ENCODE measurements around the gene SFXN5. TPM values are rescaled to one million over a fixed set of nuclear protein-coding genes. Genes with fewer than 3 reads are reported as not detected.

The SFXN5 gene
- total RNA-seq, 1 experiment from 2014 or later = 27.8 TPM

DNA sequence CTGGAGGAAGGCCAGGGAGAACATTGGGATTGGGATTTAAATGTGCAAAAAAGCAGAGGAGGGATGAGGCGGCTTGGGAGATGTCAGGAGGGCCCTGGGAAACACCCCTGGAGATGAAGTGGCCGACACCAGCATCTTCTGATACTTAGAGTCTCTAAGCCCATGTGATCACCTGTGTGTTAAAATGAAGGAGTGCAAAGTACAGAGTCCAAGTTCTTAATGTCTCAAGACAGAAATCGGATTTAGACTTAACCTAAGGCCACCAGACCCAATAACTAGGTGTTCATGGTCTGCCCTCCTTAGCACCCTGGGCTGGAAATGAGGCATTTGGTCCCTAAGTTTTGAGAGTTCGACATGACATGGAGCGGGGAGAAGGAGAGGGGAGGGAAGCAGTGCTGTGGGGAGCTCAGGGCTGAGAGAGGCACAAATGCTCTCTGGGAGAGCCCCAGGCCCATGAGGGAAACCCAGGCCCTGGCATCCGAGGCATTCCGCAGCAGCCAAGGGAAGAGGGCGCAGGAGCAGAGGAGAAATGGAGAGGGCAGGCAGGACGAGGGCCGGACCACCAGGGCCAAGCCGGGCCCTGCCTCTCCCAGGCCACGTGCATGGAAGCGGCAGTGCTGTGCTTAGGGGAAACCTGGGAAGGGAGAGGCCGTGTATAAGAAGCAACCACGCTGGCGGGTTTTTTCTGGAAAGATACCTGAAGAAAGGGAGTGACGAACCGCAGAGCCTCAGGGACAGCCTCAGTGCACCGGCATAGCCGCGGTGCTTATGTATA lies 63.3 kb downstream of the SFXN5 start:
- POLR2A ChIA-PET = no interaction called here
- H3K9me3 ChIP-seq (ENCODE audit: control insufficient read depth, insufficient read depth, low read depth, low read length) = no peaks in the 10 kb centered on the region
- ATAC-seq (no peak), DNase-seq (ENCODE audit: low read depth, low spot score) (no peak)
- in situ Hi-C loops (cut with HindIII; ENCODE audit: low pct_unique_long_range_greater_than_20kb, low sequenced_read_pairs) = no loop called here
- no peak for TF ChIP-seq POLR2AphosphoS5 (IDR thresholded peaks at IDR 0.05; ENCODE audit: low read depth, low read length)
- TF ChIP-seq, protein P1, sequence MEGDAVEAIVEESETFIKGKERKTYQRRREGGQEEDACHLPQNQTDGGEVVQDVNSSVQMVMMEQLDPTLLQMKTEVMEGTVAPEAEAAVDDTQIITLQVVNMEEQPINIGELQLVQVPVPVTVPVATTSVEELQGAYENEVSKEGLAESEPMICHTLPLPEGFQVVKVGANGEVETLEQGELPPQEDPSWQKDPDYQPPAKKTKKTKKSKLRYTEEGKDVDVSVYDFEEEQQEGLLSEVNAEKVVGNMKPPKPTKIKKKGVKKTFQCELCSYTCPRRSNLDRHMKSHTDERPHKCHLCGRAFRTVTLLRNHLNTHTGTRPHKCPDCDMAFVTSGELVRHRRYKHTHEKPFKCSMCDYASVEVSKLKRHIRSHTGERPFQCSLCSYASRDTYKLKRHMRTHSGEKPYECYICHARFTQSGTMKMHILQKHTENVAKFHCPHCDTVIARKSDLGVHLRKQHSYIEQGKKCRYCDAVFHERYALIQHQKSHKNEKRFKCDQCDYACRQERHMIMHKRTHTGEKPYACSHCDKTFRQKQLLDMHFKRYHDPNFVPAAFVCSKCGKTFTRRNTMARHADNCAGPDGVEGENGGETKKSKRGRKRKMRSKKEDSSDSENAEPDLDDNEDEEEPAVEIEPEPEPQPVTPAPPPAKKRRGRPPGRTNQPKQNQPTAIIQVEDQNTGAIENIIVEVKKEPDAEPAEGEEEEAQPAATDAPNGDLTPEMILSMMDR (IDR thresholded peaks at IDR 0.05) = no peak
- no peak for TF ChIP-seq TCF7L2 (IDR thresholded peaks at IDR 0.05; ENCODE audit: low read depth, low read length)
- TF ChIP-seq, protein P2, sequence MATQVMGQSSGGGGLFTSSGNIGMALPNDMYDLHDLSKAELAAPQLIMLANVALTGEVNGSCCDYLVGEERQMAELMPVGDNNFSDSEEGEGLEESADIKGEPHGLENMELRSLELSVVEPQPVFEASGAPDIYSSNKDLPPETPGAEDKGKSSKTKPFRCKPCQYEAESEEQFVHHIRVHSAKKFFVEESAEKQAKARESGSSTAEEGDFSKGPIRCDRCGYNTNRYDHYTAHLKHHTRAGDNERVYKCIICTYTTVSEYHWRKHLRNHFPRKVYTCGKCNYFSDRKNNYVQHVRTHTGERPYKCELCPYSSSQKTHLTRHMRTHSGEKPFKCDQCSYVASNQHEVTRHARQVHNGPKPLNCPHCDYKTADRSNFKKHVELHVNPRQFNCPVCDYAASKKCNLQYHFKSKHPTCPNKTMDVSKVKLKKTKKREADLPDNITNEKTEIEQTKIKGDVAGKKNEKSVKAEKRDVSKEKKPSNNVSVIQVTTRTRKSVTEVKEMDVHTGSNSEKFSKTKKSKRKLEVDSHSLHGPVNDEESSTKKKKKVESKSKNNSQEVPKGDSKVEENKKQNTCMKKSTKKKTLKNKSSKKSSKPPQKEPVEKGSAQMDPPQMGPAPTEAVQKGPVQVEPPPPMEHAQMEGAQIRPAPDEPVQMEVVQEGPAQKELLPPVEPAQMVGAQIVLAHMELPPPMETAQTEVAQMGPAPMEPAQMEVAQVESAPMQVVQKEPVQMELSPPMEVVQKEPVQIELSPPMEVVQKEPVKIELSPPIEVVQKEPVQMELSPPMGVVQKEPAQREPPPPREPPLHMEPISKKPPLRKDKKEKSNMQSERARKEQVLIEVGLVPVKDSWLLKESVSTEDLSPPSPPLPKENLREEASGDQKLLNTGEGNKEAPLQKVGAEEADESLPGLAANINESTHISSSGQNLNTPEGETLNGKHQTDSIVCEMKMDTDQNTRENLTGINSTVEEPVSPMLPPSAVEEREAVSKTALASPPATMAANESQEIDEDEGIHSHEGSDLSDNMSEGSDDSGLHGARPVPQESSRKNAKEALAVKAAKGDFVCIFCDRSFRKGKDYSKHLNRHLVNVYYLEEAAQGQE (IDR thresholded peaks at IDR 0.05; ENCODE audit: insufficient read depth in 1 of 2, low read depth in 2 of 2, low read length in 1 of 2) = no peak
- TF ChIP-seq SIN3A (IDR thresholded peaks at IDR 0.05; ENCODE audit: borderline replicate concordance, insufficient read depth, low read depth, low read length) = no peak
- H3K36me3 ChIP-seq (ENCODE audit: control insufficient read depth, insufficient read depth, low read length) = no peaks in the 10 kb centered on the region
- no TSS peak for BruUV-seq (replicated peaks)
- no peak overlapping the region for H3K4me3 ChIP-seq (ENCODE audit: low read depth in 2 of 2, low read length in 2 of 2)
- CTCF ChIA-PET = no interaction called here
- H3K4me1 ChIP-seq (ENCODE audit: control insufficient read depth, insufficient read depth, low read length) = no peaks in the 10 kb centered on the region
- H3K27me3 ChIP-seq (ENCODE audit: control insufficient read depth, insufficient read depth, low read length) = no peaks in the 10 kb centered on the region
- intact Hi-C loops (cut with micrococcal nuclease; ENCODE audit: unreplicated experiment) = no loop called here
- no peak overlapping the region for H3K27ac ChIP-seq (ENCODE audit: low read length)

DNA sequence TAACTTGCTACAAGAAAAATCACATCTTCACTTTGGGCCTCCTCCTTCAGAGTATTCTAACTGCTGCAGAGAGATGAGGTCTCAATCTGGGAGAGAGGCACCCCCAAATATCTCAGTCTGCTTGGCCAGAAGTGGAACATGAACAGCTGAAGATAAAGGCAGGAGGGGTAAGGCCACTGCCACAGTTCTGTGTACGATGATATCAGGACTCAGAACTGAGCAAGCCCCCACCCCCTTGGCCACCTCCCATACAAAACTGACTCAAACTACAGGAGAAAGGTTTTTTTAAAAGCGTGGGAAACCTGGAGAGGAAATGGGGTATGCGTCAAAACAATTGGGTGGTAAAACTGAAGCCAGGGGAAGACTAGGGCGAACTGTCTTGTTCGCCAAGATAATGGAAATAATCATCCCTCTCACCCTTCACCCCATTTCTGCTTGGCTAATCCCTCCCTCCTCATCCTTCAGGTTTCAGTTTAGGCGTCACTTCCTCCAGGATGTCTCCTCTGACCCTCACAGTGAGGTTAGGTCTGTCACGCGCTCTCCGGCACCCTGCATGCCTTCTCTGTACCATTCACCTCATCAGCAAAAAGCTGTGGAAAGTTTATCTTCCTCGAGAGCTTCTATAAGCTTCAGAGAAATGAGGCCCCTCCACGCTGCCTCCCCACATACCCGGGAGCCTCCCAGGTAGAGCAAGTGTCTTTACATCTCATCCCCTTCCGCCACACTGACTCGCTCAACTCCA lies 64.4 kb downstream of the SFXN5 start:
- Histone ChIP-seq H3K27me3 (ENCODE audit: control insufficient read depth, insufficient read depth, low read length) (no peaks in the 10 kb centered on the region), H3K9me3 (ENCODE audit: control insufficient read depth, insufficient read depth, low read depth, low read length) (no peaks in the 10 kb centered on the region), H3K4me1 (ENCODE audit: control insufficient read depth, insufficient read depth, low read length) (no peaks in the 10 kb centered on the region), H3K27ac (ENCODE audit: low read length) (no peak overlapping the region), H3K36me3 (ENCODE audit: control insufficient read depth, insufficient read depth, low read length) (no peaks in the 10 kb centered on the region), H3K4me3 (ENCODE audit: low read depth in 2 of 2, low read length in 2 of 2) (no peak overlapping the region)
- ChIA-PET CTCF (no interaction called here), POLR2A (no interaction called here)
- no peak for DNase-seq (ENCODE audit: low read depth, low spot score)
- TF ChIP-seq, protein P2 (IDR thresholded peaks at IDR 0.05; ENCODE audit: insufficient read depth in 1 of 2, low read depth in 2 of 2, low read length in 1 of 2) = no peak
- TF ChIP-seq SIN3A (IDR thresholded peaks at IDR 0.05; ENCODE audit: borderline replicate concordance, insufficient read depth, low read depth, low read length) (no peak), TCF7L2 (IDR thresholded peaks at IDR 0.05; ENCODE audit: low read depth, low read length) (no peak), POLR2AphosphoS5 (IDR thresholded peaks at IDR 0.05; ENCODE audit: low read depth, low read length) (no peak)
- TF ChIP-seq, protein P1 (IDR thresholded peaks at IDR 0.05) = no peak
- no peak for ATAC-seq
- BruUV-seq (replicated peaks) = no TSS peak
- in situ Hi-C loops (cut with HindIII; ENCODE audit: low pct_unique_long_range_greater_than_20kb, low sequenced_read_pairs) = no loop called here
- intact Hi-C loops (cut with micrococcal nuclease; ENCODE audit: unreplicated experiment) = no loop called here

Data from Panc1 (cell line).